GM19043 (cell line): ENCODE data around the gene POLR1D.

Experiments used
- ATAC-seq: cut with Tn5 transposase; IDR thresholded peaks from one replicate; pipeline ENCODE4 v1.9.1; 2021; ENCODE audit warnings: low read depth; ENCODE audit not compliant: unreplicated experiment

POLR1D gene

DNA sequence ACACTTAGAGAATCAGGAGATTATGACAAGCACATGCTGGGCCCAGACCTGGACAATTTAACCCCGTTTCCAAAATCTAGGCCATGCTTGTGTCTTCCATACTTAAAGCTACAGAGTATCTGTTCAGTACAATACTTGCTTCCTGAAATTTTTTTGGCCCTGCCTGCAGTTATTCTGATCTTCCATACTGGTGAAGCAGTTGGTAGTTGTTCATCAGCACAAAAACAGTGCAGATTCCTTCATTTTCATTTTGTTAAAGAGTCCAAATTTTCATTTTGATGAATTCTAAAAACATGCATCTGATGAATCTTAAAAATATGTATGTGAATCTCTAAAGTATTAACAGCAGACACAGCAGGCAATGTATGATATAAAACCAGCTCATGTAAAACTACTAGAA, 49.2 kb downstream of the POLR1D start:
- no peak for ATAC-seq

DNA sequence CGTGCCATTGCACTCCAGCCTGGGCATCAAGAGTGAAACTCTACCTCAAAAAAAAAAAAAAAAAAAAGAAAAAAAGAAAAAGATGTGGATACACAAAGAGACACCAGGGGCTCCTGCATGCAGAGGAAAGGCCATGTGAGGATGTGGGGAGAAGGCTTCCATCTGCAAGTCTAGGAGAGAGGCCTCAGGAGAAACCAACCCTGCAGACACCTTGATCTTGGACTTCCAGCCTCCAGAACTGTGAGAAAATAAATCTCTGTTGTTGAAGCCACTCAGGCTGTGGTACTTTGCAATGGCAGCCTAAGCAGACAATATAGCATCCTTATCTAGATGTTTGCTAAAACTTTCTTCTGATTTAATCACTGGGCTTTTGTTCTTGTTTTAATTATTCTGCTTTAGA, 50.3 kb downstream of the POLR1D start:
- no peak for ATAC-seq
